ENCODE measurements around the gene DUSP19. TPM values are rescaled to one million over a fixed set of nuclear protein-coding genes. Genes with fewer than 3 reads are reported as not detected.

The DUSP19 gene
- total and polyA plus RNA-seq, 2 of the 4 experiments (the other 2 are of a cell fraction), result 0.86 to 1.4 TPM

- H2BK15ac ChIP-seq (ENCODE audit: low read depth, low read length), result no peak overlapping the region
- no peak overlapping the region for H2BK5ac ChIP-seq (ENCODE audit: low read depth, low read length, poor library complexity, severe bottlenecking)
- no peak overlapping the region for H3K4me3 ChIP-seq (ENCODE audit: insufficient read depth, low read depth, low read length)
- H3K27me3 ChIP-seq (ENCODE audit: control insufficient read depth, insufficient read depth, low read length), result peaks cover 2% of the 10 kb centered on the region; the same call in 1 of the 2 replicates
- no peak overlapping the region for H3K23ac ChIP-seq (ENCODE audit: low read depth, low read length)
- no peaks in the 10 kb centered on the region for H3K36me3 ChIP-seq (ENCODE audit: control insufficient read depth, insufficient read depth, low read length)
- H3K9me3 ChIP-seq (ENCODE audit: control insufficient read depth, insufficient read depth, low read length), result no peaks in the 10 kb centered on the region
- H2AK5ac ChIP-seq (ENCODE audit: low read depth, low read length), result no peak overlapping the region
- no peak overlapping the region for H3K56ac ChIP-seq (ENCODE audit: extremely low read depth, insufficient read depth, low read length)
- ChIA-PET POLR2A (ENCODE audit: unreplicated experiment) (no interaction called here), CTCF (no interaction called here)
- dilution Hi-C loops (cut with HindIII; ENCODE audit: low sequenced_read_pairs, unreplicated experiment), result no loop called here
- H2AK9ac ChIP-seq (replicated peaks; ENCODE audit: low read depth, low read length, poor library complexity), result no peak overlapping the region
- H4K5ac ChIP-seq (ENCODE audit: low read depth, low read length), result no peak overlapping the region
- no peaks in the 10 kb centered on the region for H3K79me1 ChIP-seq (ENCODE audit: low read depth in 1 of 2, low read length in 2 of 2)
- DNase-seq (peak; percentile 5), ATAC-seq (ENCODE audit: low read depth) (no peak)
- no peak overlapping the region for H4K8ac ChIP-seq (ENCODE audit: low read depth in 2 of 2, low read length in 2 of 2)
- H4K20me1 ChIP-seq (ENCODE audit: insufficient read depth, low read length), result no peaks in the 10 kb centered on the region
- H3K27ac ChIP-seq (ENCODE audit: insufficient read depth, low read length), result no peak overlapping the region
- no peak overlapping the region for H2BK20ac ChIP-seq (ENCODE audit: low read depth, low read length)
- no peak overlapping the region for H3K4ac ChIP-seq (ENCODE audit: low read depth, low read length)
- no peak overlapping the region for H3K18ac ChIP-seq (ENCODE audit: low read depth, low read length)
- no peak overlapping the region for H3K14ac ChIP-seq (replicated peaks; ENCODE audit: low read depth, low read length)
- no peak overlapping the region for H2BK120ac ChIP-seq (ENCODE audit: low read depth, low read length)
- WGBS, 2 experiments (ENCODE audit: extremely low coverage in 2 of 2, insufficient read length in 1 of 2), result no CpG with 5 or more reads among the region's 3 CpGs
- no peaks in the 10 kb centered on the region for H3K9me1 ChIP-seq (ENCODE audit: insufficient read depth, low read length)
- BruUV-seq (replicated peaks), result no TSS peak
- H2AFZ ChIP-seq (replicated peaks; ENCODE audit: low read length, poor library complexity), result no peak overlapping the region
- H3K4me2 ChIP-seq (ENCODE audit: low read depth, low read length), result no peak overlapping the region
- TF ChIP-seq MAFK (IDR thresholded peaks at IDR 0.05; ENCODE audit: low read depth, low read length) (no peak), POLR2A (IDR thresholded peaks at IDR 0.05; ENCODE audit: low read depth, low read length) (no peak), FOS (IDR thresholded peaks at IDR 0.05; ENCODE audit: low read depth, low read length) (no peak), BHLHE40 (IDR thresholded peaks at IDR 0.05; ENCODE audit: low read depth, low read length) (no peak), CHD1 (IDR thresholded peaks at IDR 0.05; ENCODE audit: low read depth, low read length) (no peak), RAD21 (IDR thresholded peaks at IDR 0.05; ENCODE audit: low read length) (no peak), RFX5 (IDR thresholded peaks at IDR 0.05; ENCODE audit: low read depth, low read length) (no peak), MAZ (IDR thresholded peaks at IDR 0.05; ENCODE audit: borderline replicate concordance, low read depth, low read length) (no peak), ELK1 (IDR thresholded peaks at IDR 0.05; ENCODE audit: borderline replicate concordance, low read depth, low read length) (no peak), SMC3 (IDR thresholded peaks at IDR 0.05; ENCODE audit: low read depth, low read length) (no peak), MXI1 (IDR thresholded peaks at IDR 0.05; ENCODE audit: borderline replicate concordance, low read depth, low read length) (no peak), RCOR1 (IDR thresholded peaks at IDR 0.05; ENCODE audit: insufficient replicate concordance, low read length) (no peak), NFE2L2 (IDR thresholded peaks at IDR 0.05; ENCODE audit: low read depth, low read length) (no peak), CEBPB (IDR thresholded peaks at IDR 0.05; ENCODE audit: low read depth, low read length) (no peak), CTCF (conservative IDR thresholded peaks at IDR 0.05; ENCODE audit: low read depth, low read length) (no peak)
- TF ChIP-seq, protein P1, sequence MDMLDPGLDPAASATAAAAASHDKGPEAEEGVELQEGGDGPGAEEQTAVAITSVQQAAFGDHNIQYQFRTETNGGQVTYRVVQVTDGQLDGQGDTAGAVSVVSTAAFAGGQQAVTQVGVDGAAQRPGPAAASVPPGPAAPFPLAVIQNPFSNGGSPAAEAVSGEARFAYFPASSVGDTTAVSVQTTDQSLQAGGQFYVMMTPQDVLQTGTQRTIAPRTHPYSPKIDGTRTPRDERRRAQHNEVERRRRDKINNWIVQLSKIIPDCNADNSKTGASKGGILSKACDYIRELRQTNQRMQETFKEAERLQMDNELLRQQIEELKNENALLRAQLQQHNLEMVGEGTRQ (IDR thresholded peaks at IDR 0.05; ENCODE audit: low read depth, low read length), result no peak
- intact Hi-C loops (cut with micrococcal nuclease), result no loop called here
- in situ Hi-C loops (cut with MboI; ENCODE audit: low sequenced_read_pairs), result no loop called here
- H3K4me1 ChIP-seq (ENCODE audit: control insufficient read depth, insufficient read depth, low read length), result 0 out of 2 replicates have a peak, but pooled peaks cover 2% of the 10 kb centered on the region
- H4K91ac ChIP-seq (ENCODE audit: insufficient read depth, low read depth, low read length), result no peak overlapping the region
- H3K9ac ChIP-seq (ENCODE audit: low read depth, low read length), result no peak overlapping the region
Observed at GRCh38 chr2:183112577-183112976, 34.0 kb downstream of the DUSP19 start.
